ENCODE data around the gene SRMS. TPM values are rescaled to one million over a fixed set of nuclear protein-coding genes. Genes with fewer than 3 reads are reported as not detected.

The SRMS gene
- total and polyA plus RNA-seq, 10 donors, result 0.07 to 1.5 (median 0.78) TPM; not detected in 2

DNA sequence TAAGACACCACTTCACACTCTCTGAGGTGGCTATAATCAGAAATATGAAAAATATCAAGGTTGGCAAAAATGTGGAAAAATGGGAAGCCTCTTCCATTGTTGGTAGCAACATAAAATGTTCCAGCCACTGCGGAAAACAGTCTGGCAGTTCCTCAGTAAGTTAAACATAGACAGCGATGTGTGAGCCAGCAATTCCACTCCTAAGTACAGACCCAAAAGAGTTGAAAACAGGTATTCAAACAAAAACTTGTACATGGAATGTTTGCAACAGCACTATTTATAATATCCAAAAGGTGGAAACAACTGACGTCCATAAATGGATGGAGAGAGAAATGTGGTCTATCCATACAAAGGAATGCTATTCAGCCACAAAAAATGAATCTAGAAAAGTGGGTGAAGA, 34.3 kb downstream of the SRMS start:
- H3K4me1 ChIP-seq, result peaks cover 0 to under 1% (median 0%) of the 10 kb centered on the region in 6 donors
- H3K27ac ChIP-seq, result no peak overlapping the region
- intact Hi-C loops (cut with DNase I; ENCODE audit: low total_unique reads), result no loop called here
- 73 to 96% (median 92%) methylated on average over 3 of the region's 3 CpGs for WGBS, 5 donors
- no peak for DNase-seq
- no peak overlapping the region for H3K4me3 ChIP-seq
- TF ChIP-seq POLR2A (IDR thresholded peaks at IDR 0.05), result no peak
- TF ChIP-seq POLR2AphosphoS5 (IDR thresholded peaks at IDR 0.05), result no peak
- no peak for TF ChIP-seq CTCF (IDR thresholded peaks at IDR 0.05 in 8 of 11, conservative IDR thresholded peaks at IDR 0.05 in 3 of 11)
- H3K36me3 ChIP-seq, result no peaks in the 10 kb centered on the region
- peaks cover 0 to 17% (median 2%) of the 10 kb centered on the region in 8 donors for H3K9me3 ChIP-seq
- peaks cover 0 to 48% (median 12%) of the 10 kb centered on the region in 7 donors for H3K27me3 ChIP-seq (replicated peaks in 1 of 7)

DNA sequence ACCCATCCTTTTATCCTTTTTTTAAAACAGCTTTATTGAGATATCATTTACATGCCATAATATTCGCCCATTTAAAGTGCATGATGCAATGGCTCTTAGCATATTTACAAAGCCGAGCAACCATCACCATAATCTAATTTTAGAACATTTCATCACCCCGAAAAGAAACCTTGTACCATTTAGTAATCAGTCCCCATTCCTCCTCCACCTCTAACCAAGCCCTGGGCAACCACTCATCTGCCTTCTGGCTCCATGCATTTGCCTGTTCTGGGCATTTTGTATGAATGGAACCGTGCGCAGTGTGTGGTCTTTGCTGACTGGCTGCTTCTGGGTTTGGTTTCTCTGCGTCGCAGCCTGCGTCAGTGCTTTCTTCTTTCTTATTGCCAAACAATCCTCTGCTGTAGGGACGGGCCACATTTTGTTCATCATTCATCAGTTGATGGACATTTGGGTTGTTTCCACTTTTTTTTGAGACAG, 38.4 kb downstream of the SRMS start:
- TF ChIP-seq POLR2A (IDR thresholded peaks at IDR 0.05) (no peak), POLR2AphosphoS5 (IDR thresholded peaks at IDR 0.05) (no peak), CTCF (IDR thresholded peaks at IDR 0.05 in 8 of 11, conservative IDR thresholded peaks at IDR 0.05 in 3 of 11) (no peak)
- Histone ChIP-seq H3K27ac (no peak overlapping the region), H3K27me3 (replicated peaks in 1 of 7) (peaks cover 0 to 79% (median 12%) of the 10 kb centered on the region in 7 donors), H3K9me3 (peaks cover 0 to 26% (median 15%) of the 10 kb centered on the region in 8 donors), H3K36me3 (no peaks in the 10 kb centered on the region), H3K4me1 (no peaks in the 10 kb centered on the region), H3K4me3 (no peak overlapping the region)
- 82 to 92% (median 86%) methylated on average over 9 of the region's 9 CpGs for WGBS, 5 donors
- intact Hi-C loops (cut with DNase I; ENCODE audit: low total_unique reads), result no loop called here
- no peak for DNase-seq

- Histone ChIP-seq H3K9me3 (peaks cover 0 to 21% (median 17%) of the 10 kb centered on the region in 8 donors), H3K4me1 (no peaks in the 10 kb centered on the region), H3K36me3 (no peaks in the 10 kb centered on the region), H3K4me3 (no peak overlapping the region), H3K27ac (no peak overlapping the region), H3K27me3 (replicated peaks in 1 of 7) (peaks cover 0 to 84% (median 12%) of the 10 kb centered on the region in 7 donors)
- no peak for DNase-seq
- no peak for TF ChIP-seq POLR2AphosphoS5 (IDR thresholded peaks at IDR 0.05)
- no peak for TF ChIP-seq CTCF (IDR thresholded peaks at IDR 0.05 in 8 of 11, conservative IDR thresholded peaks at IDR 0.05 in 3 of 11)
- no peak for TF ChIP-seq POLR2A (IDR thresholded peaks at IDR 0.05)
- intact Hi-C loops (cut with DNase I; ENCODE audit: low total_unique reads), result no loop called here
- 75 to 82% (median 80%) methylated on average over 33 of the region's 33 CpGs for WGBS, 5 donors
Measured at GRCh38 chr20:63508072-63508768, 39.3 kb downstream of the SRMS start.

- TF ChIP-seq CTCF (IDR thresholded peaks at IDR 0.05 in 8 of 11, conservative IDR thresholded peaks at IDR 0.05 in 3 of 11) (no peak), POLR2AphosphoS5 (IDR thresholded peaks at IDR 0.05) (no peak)
- no peaks in the 10 kb centered on the region for H3K4me1 ChIP-seq
- no peak overlapping the region for H3K4me3 ChIP-seq
- 85 to 95% (median 89%) methylated on average over 21 to 30 of the region's 30 CpGs for WGBS, 5 donors
- no peak for DNase-seq
- intact Hi-C loops (cut with DNase I; ENCODE audit: low total_unique reads), result no loop called here
- H3K27me3 ChIP-seq (replicated peaks in 1 of 7), result peaks cover 0 to 88% (median 20%) of the 10 kb centered on the region in 7 donors
- no peak overlapping the region for H3K27ac ChIP-seq
- H3K36me3 ChIP-seq, result no peaks in the 10 kb centered on the region
- peaks cover 0 to 21% (median 17%) of the 10 kb centered on the region in 8 donors for H3K9me3 ChIP-seq
Measured at GRCh38 chr20:63507083-63507743, 40.3 kb downstream of the SRMS start.

Data from spleen (tissue), 11 donors.